T-helper 1 cell treated with Interleukin-12 subunit alpha and Interleukin-12 subunit beta and Interleukin-4 antibody, amounts not matched to agents 30 μg/mL and 1 μg/mL, for 36 hours (primary cell): ENCODE measurements around the gene TMCC2.
A peak's percentile ranks its signal among the peaks of the same experiment; 100 is the strongest.
"Not testable (repeated sequence)": the region's sequence is repeated elsewhere in the genome, so short reads cannot be mapped to it uniquely, and the experiment has no call there.

Experiments used
- H3K27ac Mint-ChIP-seq: one replicate; pipeline ENCODE4 v1.8.0; 2021; ENCODE audit warnings: mild to moderate bottlenecking, mixed read lengths
- H3K27me3 Mint-ChIP-seq: one replicate; pipeline ENCODE4 v1.8.0; 2021; ENCODE audit warnings: low read depth, mixed read lengths
- H3K36me3 Mint-ChIP-seq: one replicate; pipeline ENCODE4 v1.8.0; 2021; ENCODE audit warnings: low read depth, mixed read lengths
- H3K4me1 Mint-ChIP-seq: one replicate; pipeline ENCODE4 v1.8.0; 2021; ENCODE audit warnings: low read depth, mixed read lengths
- H3K4me3 Mint-ChIP-seq: one replicate; pipeline ENCODE4 v1.8.0; 2021; ENCODE audit warnings: mild to moderate bottlenecking, moderate library complexity, mixed read lengths
- H3K9me3 Mint-ChIP-seq: one replicate; pipeline ENCODE4 v1.8.0; 2021; ENCODE audit warnings: mixed read lengths

TMCC2 gene

GRCh38 chr1:205226868-205227583 lies 720 bp upstream of the TMCC2 start:
- H3K4me1 Mint-ChIP-seq: peaks cover 38% of the 10 kb centered on the region
- no peak overlapping the region for H3K27ac Mint-ChIP-seq
- no peaks in the 10 kb centered on the region for H3K9me3 Mint-ChIP-seq
- peaks cover 40% of the 10 kb centered on the region for H3K27me3 Mint-ChIP-seq
- peak overlapping the region; percentile 76 for H3K4me3 Mint-ChIP-seq
- H3K36me3 Mint-ChIP-seq: no peaks in the 10 kb centered on the region

DNA sequence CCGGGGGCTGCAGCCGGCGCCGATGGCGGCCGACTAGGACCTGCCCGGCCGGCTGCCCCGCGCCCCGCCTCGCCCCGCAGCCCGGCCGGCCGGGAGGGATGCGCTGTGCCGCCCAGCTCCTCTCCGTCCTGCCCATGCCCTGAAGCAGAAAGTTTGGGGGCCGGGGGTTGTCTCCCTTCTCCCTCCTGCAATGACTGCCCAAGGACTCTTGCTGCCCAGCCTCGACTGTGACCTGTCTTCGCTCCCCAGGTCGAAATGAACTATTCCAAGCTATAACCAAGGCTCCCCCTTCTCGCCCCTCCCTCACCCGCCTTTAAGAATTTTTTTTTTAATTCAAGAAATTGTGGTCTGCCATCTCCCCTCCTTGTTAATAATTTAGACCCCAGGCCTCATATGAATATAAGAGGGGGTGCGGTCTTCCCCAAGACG lies 361 bp downstream of the TMCC2 start:
- Mint-ChIP-seq H3K4me1 (peaks cover 46% of the 10 kb centered on the region), H3K27me3 (peaks cover 40% of the 10 kb centered on the region), H3K4me3 (peak overlapping the region; percentile 97), H3K27ac (peak overlapping the region; percentile 72), H3K36me3 (no peaks in the 10 kb centered on the region), H3K9me3 (no peaks in the 10 kb centered on the region)

- H3K27ac Mint-ChIP-seq: peak overlapping the region; percentile 83
These were observed 1.7 kb downstream of the TMCC2 start for GRCh38 chr1:205229399-205229871.

DNA sequence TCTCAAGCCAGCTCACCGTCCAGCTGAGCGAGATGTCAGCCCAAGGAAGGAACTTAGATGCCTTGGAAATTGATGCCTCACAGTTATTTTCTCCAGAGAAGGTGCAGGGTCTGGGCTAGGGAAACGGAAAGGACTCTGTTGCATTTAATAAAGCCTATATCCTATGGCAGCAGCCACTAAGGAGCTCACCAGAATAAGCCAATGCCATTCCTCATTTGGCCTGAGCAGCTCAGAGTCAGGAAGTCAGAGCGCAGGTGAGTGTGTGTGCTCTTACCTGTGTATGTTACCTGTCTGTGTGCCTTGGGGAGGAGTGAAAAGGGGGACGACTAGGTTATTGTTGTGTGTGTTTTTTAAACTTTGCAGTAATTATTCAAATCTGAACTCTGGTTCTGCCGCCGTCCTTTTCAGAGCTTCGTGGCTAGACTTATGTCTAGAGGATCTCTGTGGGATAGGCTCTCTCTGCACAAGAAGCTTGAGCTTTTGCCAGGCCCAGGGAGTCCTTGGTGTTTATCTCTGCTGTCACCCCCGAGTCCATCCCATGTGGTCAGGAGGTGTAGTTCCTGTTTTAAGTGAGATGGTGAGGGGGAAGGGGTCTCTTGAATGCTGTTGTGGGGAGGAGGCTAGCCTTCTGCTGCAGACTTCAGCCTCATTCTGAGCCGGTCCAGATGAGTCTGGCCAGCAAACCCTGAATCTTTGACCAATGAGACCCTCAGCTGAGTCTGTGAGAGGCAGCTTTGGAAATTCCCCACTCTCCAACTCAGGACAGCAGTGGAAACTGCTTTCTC lies 2.4 kb downstream of the TMCC2 start:
- peak overlapping the region; percentile 97 for H3K4me3 Mint-ChIP-seq
- peaks cover 56% of the 10 kb centered on the region for H3K4me1 Mint-ChIP-seq
- peaks cover 29% of the 10 kb centered on the region for H3K27me3 Mint-ChIP-seq
- H3K9me3 Mint-ChIP-seq: no peaks in the 10 kb centered on the region
- peak overlapping the region; percentile 83 for H3K27ac Mint-ChIP-seq
- H3K36me3 Mint-ChIP-seq: no peaks in the 10 kb centered on the region

More at GRCh38 chr1:205229399-205229871, 1.7 kb downstream of the TMCC2 start:
- peak overlapping the region; percentile 97 for H3K4me3 Mint-ChIP-seq
- no peaks in the 10 kb centered on the region for H3K9me3 Mint-ChIP-seq
- peaks cover 35% of the 10 kb centered on the region for H3K27me3 Mint-ChIP-seq
- H3K4me1 Mint-ChIP-seq: peaks cover 54% of the 10 kb centered on the region
- no peaks in the 10 kb centered on the region for H3K36me3 Mint-ChIP-seq

DNA sequence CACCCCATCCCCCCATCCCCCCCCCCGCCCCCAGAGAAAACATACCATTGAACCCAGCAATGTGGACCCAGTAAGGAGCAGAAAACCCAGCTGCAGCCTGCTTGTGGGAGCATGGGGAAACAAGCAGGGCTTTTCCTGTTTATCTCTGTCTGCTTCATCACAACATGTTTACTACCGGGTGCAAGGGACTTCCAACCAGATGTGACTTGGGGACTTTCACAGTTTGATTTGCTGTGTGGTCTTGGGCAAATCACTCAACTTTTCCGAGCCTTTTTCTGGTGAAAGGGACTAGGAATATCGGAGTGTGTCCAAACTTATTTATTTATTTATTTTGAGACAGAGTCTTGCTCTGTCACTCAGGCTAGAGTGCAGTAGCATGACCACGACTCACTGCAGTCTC lies 3.2 kb downstream of the TMCC2 start:
- Mint-ChIP-seq H3K4me3 (peak overlapping the region; percentile 67), H3K4me1 (peaks cover 56% of the 10 kb centered on the region), H3K27ac (no peak overlapping the region)

GRCh38 chr1:205232127-205232820 lies 4.5 kb downstream of the TMCC2 start:
- H3K27me3 Mint-ChIP-seq: peaks cover 7% of the 10 kb centered on the region
- no peaks in the 10 kb centered on the region for H3K9me3 Mint-ChIP-seq
- peak overlapping the region; percentile 55 for H3K27ac Mint-ChIP-seq
- H3K4me3 Mint-ChIP-seq: peak overlapping the region; percentile 67
- peaks cover 56% of the 10 kb centered on the region for H3K4me1 Mint-ChIP-seq
- peaks cover 2% of the 10 kb centered on the region for H3K36me3 Mint-ChIP-seq

More for the DNA sequence above, 3.2 kb downstream of the TMCC2 start:
- H3K9me3 Mint-ChIP-seq: no peaks in the 10 kb centered on the region
- no peaks in the 10 kb centered on the region for H3K36me3 Mint-ChIP-seq
- peaks cover 20% of the 10 kb centered on the region for H3K27me3 Mint-ChIP-seq

DNA sequence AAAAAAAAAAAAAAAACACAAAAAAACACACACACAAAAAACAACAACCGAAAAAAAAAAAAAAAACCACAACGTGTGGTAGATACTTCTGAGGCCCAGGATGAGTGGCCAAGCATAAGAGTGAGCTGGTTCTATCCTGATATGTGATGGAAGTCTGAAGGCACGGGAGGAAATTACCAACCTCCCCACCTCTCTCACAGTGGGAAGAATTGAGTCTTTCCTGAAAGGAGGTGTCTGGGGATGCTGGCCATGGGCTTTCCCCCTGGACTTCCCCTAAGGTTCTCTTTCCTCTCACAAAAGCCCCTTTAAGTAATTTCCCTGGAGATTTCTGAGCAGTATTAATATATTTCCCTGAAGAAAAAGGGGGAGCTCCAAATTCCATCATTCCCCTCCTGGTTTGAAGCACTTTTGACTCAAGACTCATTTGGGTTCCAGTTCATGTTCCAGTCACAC lies 5.2 kb downstream of the TMCC2 start:
- Mint-ChIP-seq H3K4me1 (peaks cover 62% of the 10 kb centered on the region), H3K9me3 (no peaks in the 10 kb centered on the region), H3K4me3 (peak overlapping the region; percentile 30), H3K36me3 (peaks cover 2% of the 10 kb centered on the region), H3K27me3 (peaks cover 3% of the 10 kb centered on the region), H3K27ac (peak overlapping the region; percentile 74)

GRCh38 chr1:205233986-205234385 lies 6.2 kb downstream of the TMCC2 start:
- not testable (repeated sequence) for H3K27me3 Mint-ChIP-seq, H3K4me3 Mint-ChIP-seq, H3K27ac Mint-ChIP-seq, H3K36me3 Mint-ChIP-seq, H3K9me3 Mint-ChIP-seq
- H3K4me1 Mint-ChIP-seq: peaks cover 64% of the 10 kb centered on the region

DNA sequence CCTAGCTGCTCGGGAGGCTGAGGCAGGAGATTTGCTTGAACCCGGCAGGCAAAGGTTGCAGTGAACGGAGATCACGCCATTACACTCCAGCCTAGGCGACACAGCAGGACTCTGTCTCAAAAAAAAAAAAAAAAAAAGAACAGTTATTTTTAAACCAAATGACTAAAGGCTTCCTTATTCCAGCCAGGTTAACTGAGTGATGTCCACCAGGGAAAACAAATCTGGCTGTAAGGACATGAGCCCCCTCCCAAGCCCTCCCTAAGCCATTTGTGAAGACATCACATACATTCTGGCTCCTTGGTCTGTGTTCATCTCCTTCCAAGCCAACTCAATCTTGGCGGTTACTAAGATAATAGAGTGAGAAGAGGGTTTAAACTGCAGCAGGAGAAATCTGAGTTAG lies 8.2 kb downstream of the TMCC2 start:
- Mint-ChIP-seq H3K36me3 (peaks cover 2% of the 10 kb centered on the region), H3K4me1 (peaks cover 55% of the 10 kb centered on the region), H3K27me3 (no peaks in the 10 kb centered on the region), H3K4me3 (no peak overlapping the region), H3K27ac (no peak overlapping the region), H3K9me3 (no peaks in the 10 kb centered on the region)

DNA sequence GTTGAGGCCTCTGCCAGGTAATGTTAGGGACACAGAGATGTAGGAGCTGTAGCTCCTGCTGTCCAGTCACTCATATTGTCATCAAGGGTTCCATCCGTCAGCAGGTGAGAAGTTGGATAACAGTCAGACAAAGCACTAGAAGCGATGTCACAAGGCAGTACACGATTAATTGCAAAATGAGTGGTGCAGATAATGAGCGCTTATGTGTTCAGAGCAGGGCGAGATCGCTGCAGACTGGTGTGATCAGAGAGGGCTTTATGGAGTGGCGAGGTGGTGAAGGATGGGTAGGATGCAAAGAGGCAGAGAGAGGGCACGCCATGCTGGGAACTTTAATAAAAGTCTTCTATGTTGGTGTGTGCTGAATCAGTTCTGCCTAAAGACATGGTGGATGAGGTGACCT lies 8.8 kb downstream of the TMCC2 start:
- no peak overlapping the region for H3K4me3 Mint-ChIP-seq
- no peaks in the 10 kb centered on the region for H3K9me3 Mint-ChIP-seq
- no peak overlapping the region for H3K27ac Mint-ChIP-seq
- peaks cover 2% of the 10 kb centered on the region for H3K36me3 Mint-ChIP-seq
- peaks cover 51% of the 10 kb centered on the region for H3K4me1 Mint-ChIP-seq
- no peaks in the 10 kb centered on the region for H3K27me3 Mint-ChIP-seq

- Mint-ChIP-seq H3K27me3 (no peaks in the 10 kb centered on the region), H3K36me3 (peaks cover 2% of the 10 kb centered on the region), H3K27ac (peak overlapping the region; percentile 26), H3K9me3 (no peaks in the 10 kb centered on the region), H3K4me3 (peak overlapping the region; percentile 49), H3K4me1 (peaks cover 48% of the 10 kb centered on the region)
These were observed 9.3 kb downstream of the TMCC2 start for GRCh38 chr1:205236951-205237475.

GRCh38 chr1:205237526-205238484 lies 10.1 kb downstream of the TMCC2 start:
- H3K36me3 Mint-ChIP-seq: peaks cover 4% of the 10 kb centered on the region
- peaks cover 42% of the 10 kb centered on the region for H3K4me1 Mint-ChIP-seq
- H3K27me3 Mint-ChIP-seq: no peaks in the 10 kb centered on the region
- peak overlapping the region; percentile 46 for H3K4me3 Mint-ChIP-seq
- peak overlapping the region; percentile 72 for H3K27ac Mint-ChIP-seq
- H3K9me3 Mint-ChIP-seq: no peaks in the 10 kb centered on the region

DNA sequence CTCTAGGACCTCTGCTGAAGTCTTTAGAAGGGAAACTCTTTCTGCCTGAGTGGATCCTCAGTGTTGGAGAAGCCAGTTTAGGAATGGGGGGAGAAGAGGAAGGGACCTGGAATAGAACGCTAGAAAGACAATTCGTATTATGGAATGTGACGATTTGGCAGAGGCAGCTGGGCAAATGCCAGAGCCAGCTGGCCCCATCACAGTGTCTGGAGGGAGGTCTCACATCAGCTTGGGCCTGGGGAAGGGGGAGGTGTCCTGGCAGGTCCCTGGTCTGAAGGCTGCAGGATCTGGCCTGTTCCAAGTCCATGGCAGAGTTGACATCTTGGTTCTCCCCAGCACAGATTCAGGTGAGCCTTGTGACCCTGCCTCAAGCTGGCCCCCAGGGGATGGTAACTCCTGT lies 11.3 kb downstream of the TMCC2 start:
- H3K4me1 Mint-ChIP-seq: peaks cover 33% of the 10 kb centered on the region
- H3K9me3 Mint-ChIP-seq: no peaks in the 10 kb centered on the region
- H3K27me3 Mint-ChIP-seq: no peaks in the 10 kb centered on the region
- no peak overlapping the region for H3K27ac Mint-ChIP-seq
- no peak overlapping the region for H3K4me3 Mint-ChIP-seq
- peaks cover 4% of the 10 kb centered on the region for H3K36me3 Mint-ChIP-seq
